Activated B cell treated with CpG ODN at 0.5 μM for 24 hours (primary cell): ENCODE measurements around the gene TMCO6. TPM values are rescaled to one million over a fixed set of nuclear protein-coding genes. Genes with fewer than 3 reads are reported as not detected.

Experiments
- ATAC-seq: fragments of 200-7000 bp; cut with Tn5 transposase; one replicate; pipeline ENCODE4 v1.10.0; 2021; ENCODE audit warnings: low read depth, mild to moderate bottlenecking, moderate library complexity
- CTCF ChIA-PET: fragments of 350-600 bp; sonication (Branson Sonifier 250); formaldehyde crosslinking; loops from one replicate; lab custom pipeline; 2021; ENCODE audit warnings: antibody characterized with exemption; lab: Charles Lee
- POLR2A ChIA-PET: fragments of 350-600 bp; sonication (Branson Sonifier 250); formaldehyde crosslinking; loops from one replicate; lab custom pipeline; 2021; ENCODE audit warnings: antibody characterized with exemption; lab: Charles Lee
- DNase-seq: peaks from one replicate; pipeline ENCODE4 v3.0.0; 2022
- H3K27ac Mint-ChIP-seq: one replicate; pipeline ENCODE4 v1.8.0; 2020; ENCODE audit warnings: mixed read lengths
- H3K27me3 Mint-ChIP-seq: one replicate; pipeline ENCODE4 v1.8.0; 2021; ENCODE audit warnings: mixed read lengths
- H3K36me3 Mint-ChIP-seq: one replicate; pipeline ENCODE4 v1.8.0; 2021; ENCODE audit warnings: low read depth, mixed read lengths
- H3K4me1 Mint-ChIP-seq: one replicate; pipeline ENCODE4 v1.8.0; 2021; ENCODE audit warnings: mixed read lengths
- H3K4me3 Mint-ChIP-seq: one replicate; pipeline ENCODE4 v1.8.0; 2020; ENCODE audit warnings: mild to moderate bottlenecking, mixed read lengths
- H3K9me3 Mint-ChIP-seq: one replicate; pipeline ENCODE4 v1.8.0; 2020; ENCODE audit warnings: mixed read lengths
- CTCF ChIP-seq: fragments of 200-600 bp; IDR thresholded peaks from one replicate; pipeline ENCODE4 v1.8.0; 2022; ENCODE audit warnings: antibody characterized with exemption, mild to moderate bottlenecking
- intact Hi-C: fragments of 100-400 bp; cut with micrococcal nuclease; formaldehyde crosslinking; loops from one replicate; pipeline ENCODE4 v1.15.1; 2024
- total RNA-seq: library from RNA; stranded (reverse); gene quantifications from 2 replicates; pipeline ENCODE4 v1.2.3, GENCODE V29; 2022

Gene TMCO6
- total RNA-seq, 1 donor from 2014 or later = 23.3 TPM

GRCh38 chr5:140674629-140675028 is 35.4 kb downstream of the TMCO6 start:
- no peak for ATAC-seq
- ChIA-PET CTCF (no interaction called here), POLR2A (interaction anchor here (1.2 to 1.6 kb wide), 2 partner anchors 17 to 27 kb away, joined by 3 to 4 read pairs; partner anchors contain the start of genes HARS1, HARS2, IK and NDUFA2)
- Mint-ChIP-seq H3K9me3 (no peaks in the 10 kb centered on the region), H3K27ac (no peak overlapping the region), H3K4me3 (no peak overlapping the region), H3K27me3 (no peaks in the 10 kb centered on the region), H3K36me3 (peaks cover 90% of the 10 kb centered on the region), H3K4me1 (no peaks in the 10 kb centered on the region)
- intact Hi-C loops = no loop called here
- TF ChIP-seq CTCF = no peak
- no peak for DNase-seq

GRCh38 chr5:140677947-140678346 is 38.7 kb downstream of the TMCO6 start:
- ChIA-PET POLR2A (no interaction called here), CTCF (interaction anchor here (0.6 kb wide), 1 partner anchor 85 kb away, joined by 3 read pairs; no protein-coding TSS in a partner anchor)
- no peaks in the 10 kb centered on the region for H3K9me3 Mint-ChIP-seq
- no peak for ATAC-seq
- no peaks in the 10 kb centered on the region for H3K27me3 Mint-ChIP-seq
- H3K4me3 Mint-ChIP-seq = no peak overlapping the region
- peaks cover 83% of the 10 kb centered on the region for H3K36me3 Mint-ChIP-seq
- intact Hi-C loops = no loop called here
- no peak for TF ChIP-seq CTCF
- no peaks in the 10 kb centered on the region for H3K4me1 Mint-ChIP-seq
- DNase-seq = no peak
- no peak overlapping the region for H3K27ac Mint-ChIP-seq

GRCh38 chr5:140678993-140679392 is 39.7 kb downstream of the TMCO6 start:
- ChIA-PET POLR2A (interaction anchor here (0.6 kb wide), 1 partner anchor 1102 kb away, joined by 8 read pairs; no protein-coding TSS in a partner anchor), CTCF (no interaction called here)
- DNase-seq = no peak

GRCh38 chr5:140690376-140690932 is 51.2 kb downstream of the TMCO6 start:
- ChIA-PET CTCF (interaction anchor here (1.2 kb wide), 1 partner anchor 43 kb away, joined by 3 read pairs; the partner anchor contains the start of genes IK and NDUFA2), POLR2A (interaction anchor here (0.6 to 3.0 kb wide), 14 partner anchors 9 to 289 kb away, joined by 3 to 32 read pairs (median 6); partner anchors contain the start of genes ANKHD1, EIF4EBP3, IK and NDUFA2)
- DNase-seq = no peak
- Mint-ChIP-seq H3K9me3 (no peaks in the 10 kb centered on the region), H3K36me3 (peaks cover 52% of the 10 kb centered on the region), H3K4me3 (peak overlapping the region; percentile 100), H3K27me3 (no peaks in the 10 kb centered on the region), H3K4me1 (peaks cover 31% of the 10 kb centered on the region), H3K27ac (peak overlapping the region; percentile 97)
- intact Hi-C loops = no loop called here
- TF ChIP-seq CTCF = no peak
- ATAC-seq = no peak

More at GRCh38 chr5:140678993-140679392, 39.7 kb downstream of the TMCO6 start:
- Mint-ChIP-seq H3K27me3 (no peaks in the 10 kb centered on the region), H3K4me3 (no peak overlapping the region), H3K36me3 (peaks cover 83% of the 10 kb centered on the region), H3K27ac (no peak overlapping the region), H3K4me1 (no peaks in the 10 kb centered on the region), H3K9me3 (no peaks in the 10 kb centered on the region)
- no peak for TF ChIP-seq CTCF
- intact Hi-C loops = no loop called here
- no peak for ATAC-seq
